Dendritic cell treated with granulocyte-macrophage colony-stimulating factor and Interleukin-4, amounts not matched to agents 40 ng/mL and 50 ng/mL, for 4 days (primary cell): ENCODE results near the gene PCBP3.
"Not testable (repeated sequence)": the region's sequence is repeated elsewhere in the genome, so short reads cannot be mapped to it uniquely, and the experiment has no call there.

Experiments used
- H3K27ac Mint-ChIP-seq: one replicate; pipeline ENCODE4 v1.8.0; 2022; ENCODE audit warnings: mild to moderate bottlenecking, mixed read lengths
- H3K27me3 Mint-ChIP-seq: one replicate; pipeline ENCODE4 v1.8.0; 2022; ENCODE audit warnings: mild to moderate bottlenecking, mixed read lengths
- H3K36me3 Mint-ChIP-seq: one replicate; pipeline ENCODE4 v1.8.0; 2022; ENCODE audit warnings: low read depth, mixed read lengths
- H3K4me1 Mint-ChIP-seq: one replicate; pipeline ENCODE4 v1.8.0; 2022; ENCODE audit warnings: low read depth, mixed read lengths
- H3K4me3 Mint-ChIP-seq: one replicate; pipeline ENCODE4 v1.8.0; 2022; ENCODE audit warnings: mild to moderate bottlenecking, moderate library complexity, mixed read lengths
- H3K9me3 Mint-ChIP-seq: one replicate; pipeline ENCODE4 v1.8.0; 2022; ENCODE audit warnings: mixed read lengths
- intact Hi-C: fragments of 100-400 bp; cut with micrococcal nuclease; formaldehyde crosslinking; loops from one replicate; pipeline ENCODE4 v1.15.0; 2022

Gene PCBP3

DNA sequence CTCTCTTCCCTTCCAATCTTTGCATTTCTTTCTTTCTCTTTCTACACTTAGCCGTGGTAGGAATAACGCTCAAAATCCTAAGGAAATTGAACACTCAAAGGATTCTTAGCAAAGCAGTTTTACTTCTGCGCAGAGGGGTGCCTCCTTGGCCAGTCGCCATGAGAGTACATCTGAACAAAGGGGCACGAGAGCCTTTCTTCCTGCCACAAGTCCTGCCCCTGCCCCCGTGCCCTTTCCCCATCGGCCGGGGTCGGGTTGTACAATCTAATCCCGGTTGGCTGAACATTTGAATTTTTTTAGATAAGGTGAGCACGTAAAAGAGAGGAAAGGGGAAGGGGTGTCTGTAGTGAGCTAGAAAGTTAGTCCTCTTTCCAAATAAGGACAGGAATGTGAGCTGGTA lies 309.4 kb downstream of the PCBP3 start:
- no peak overlapping the region for H3K27ac Mint-ChIP-seq
- no peaks in the 10 kb centered on the region for H3K9me3 Mint-ChIP-seq
- H3K27me3 Mint-ChIP-seq, result peaks cover 17% of the 10 kb centered on the region
- H3K36me3 Mint-ChIP-seq, result no peaks in the 10 kb centered on the region
- H3K4me1 Mint-ChIP-seq, result no peaks in the 10 kb centered on the region
- intact Hi-C loops, result no loop called here
- no peak overlapping the region for H3K4me3 Mint-ChIP-seq

DNA sequence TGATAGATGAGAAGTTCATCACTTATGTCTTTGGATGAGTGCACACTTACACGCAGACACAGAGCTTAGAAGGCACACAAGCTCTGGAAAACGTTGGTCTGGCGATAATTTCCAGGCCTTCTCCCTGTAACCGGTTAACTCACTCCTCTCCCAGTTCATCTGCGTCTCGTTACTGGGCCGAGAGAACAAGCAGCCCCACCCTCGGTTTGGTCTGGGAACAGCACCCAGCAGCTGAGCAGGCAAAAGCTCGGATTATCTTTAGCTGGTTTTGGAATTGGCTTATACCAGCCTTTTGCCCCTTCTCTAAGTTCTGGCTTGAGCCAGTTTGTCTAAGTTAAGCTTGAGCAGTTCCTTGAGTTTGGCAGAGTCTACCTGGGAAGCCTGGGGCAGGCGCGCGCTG lies 310.7 kb downstream of the PCBP3 start:
- Mint-ChIP-seq H3K27me3 (peaks cover 18% of the 10 kb centered on the region), H3K4me1 (no peaks in the 10 kb centered on the region), H3K27ac (no peak overlapping the region), H3K9me3 (no peaks in the 10 kb centered on the region), H3K4me3 (no peak overlapping the region), H3K36me3 (no peaks in the 10 kb centered on the region)
- intact Hi-C loops, result no loop called here

DNA sequence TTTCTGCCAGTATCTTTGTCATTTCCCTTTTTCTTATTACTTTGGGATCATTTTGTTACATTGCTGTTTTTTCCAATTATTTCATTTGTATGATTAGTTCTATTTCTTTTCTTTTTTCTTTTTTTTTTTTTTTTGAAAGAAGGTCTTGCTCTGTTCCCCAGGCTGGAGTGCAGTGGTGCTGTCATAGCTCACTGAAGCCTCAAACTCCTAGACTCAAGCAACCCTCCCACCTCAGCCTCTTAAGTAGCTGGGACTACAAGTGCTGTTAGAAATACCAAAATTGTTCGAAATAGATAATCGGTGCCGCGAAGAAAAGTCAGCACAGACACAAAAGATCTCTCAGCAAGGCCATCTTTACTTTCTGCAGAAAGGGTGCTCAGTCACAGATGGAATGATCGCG lies 311.4 kb downstream of the PCBP3 start:
- H3K27ac Mint-ChIP-seq, result no peak overlapping the region
- H3K27me3 Mint-ChIP-seq, result peaks cover 20% of the 10 kb centered on the region
- H3K36me3 Mint-ChIP-seq, result no peaks in the 10 kb centered on the region
- H3K9me3 Mint-ChIP-seq, result no peaks in the 10 kb centered on the region
- intact Hi-C loops, result no loop called here
- H3K4me3 Mint-ChIP-seq, result no peak overlapping the region
- H3K4me1 Mint-ChIP-seq, result no peaks in the 10 kb centered on the region

DNA sequence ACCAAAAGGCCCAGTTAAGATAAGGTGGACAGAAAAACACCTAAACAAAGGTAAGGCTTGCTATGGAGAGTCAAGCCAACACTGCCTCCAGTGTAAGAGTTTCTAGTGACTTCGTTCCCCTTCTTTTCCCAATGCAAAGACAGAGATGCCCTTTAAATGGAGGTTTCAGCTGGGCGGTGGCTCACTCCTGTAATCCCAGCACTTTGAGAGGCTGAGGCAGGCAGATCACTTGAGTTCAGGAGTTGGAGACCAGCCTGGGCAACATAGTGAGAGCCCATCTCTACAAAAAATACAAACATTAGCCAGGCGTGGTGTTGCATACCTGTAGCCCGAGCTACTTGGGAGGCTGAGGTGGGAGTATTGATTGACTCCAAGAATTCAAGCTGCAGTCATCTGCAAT lies 314.0 kb downstream of the PCBP3 start:
- H3K27ac Mint-ChIP-seq, result no peak overlapping the region
- H3K9me3 Mint-ChIP-seq, result peaks cover 15% of the 10 kb centered on the region
- no peak overlapping the region for H3K4me3 Mint-ChIP-seq
- H3K27me3 Mint-ChIP-seq, result peaks cover 19% of the 10 kb centered on the region
- H3K4me1 Mint-ChIP-seq, result no peaks in the 10 kb centered on the region
- H3K36me3 Mint-ChIP-seq, result no peaks in the 10 kb centered on the region
- intact Hi-C loops, result no loop called here

DNA sequence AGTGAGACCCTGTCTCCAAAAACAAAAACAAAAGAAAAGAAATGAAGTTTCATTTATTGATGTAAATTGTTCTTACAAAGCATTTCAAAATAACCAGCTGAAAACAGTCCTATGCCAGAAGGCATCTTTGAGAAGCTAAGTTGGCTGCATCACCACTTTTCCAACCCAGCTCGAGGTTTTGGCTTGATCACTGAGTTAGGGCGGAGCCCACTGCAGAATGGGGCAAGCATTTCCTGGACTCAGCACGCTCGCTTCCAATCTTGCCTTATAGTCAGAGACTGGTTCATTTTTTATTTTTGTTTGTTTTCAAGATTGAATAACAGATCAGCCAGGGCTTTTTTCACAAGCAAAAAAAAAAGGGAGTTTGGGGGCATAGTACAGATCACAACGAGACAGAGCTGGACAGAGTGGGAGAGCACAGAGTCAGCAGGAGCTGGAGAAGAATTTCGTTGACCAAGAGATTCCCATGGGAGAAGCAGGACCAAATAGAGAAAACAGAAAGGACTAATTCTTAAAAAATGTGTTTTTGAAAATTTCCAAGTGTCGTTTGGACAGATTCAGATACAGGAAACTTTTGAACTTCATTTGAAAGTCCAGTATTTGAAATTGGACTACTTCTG lies 314.6 kb downstream of the PCBP3 start:
- intact Hi-C loops, result no loop called here
- no peaks in the 10 kb centered on the region for H3K4me1 Mint-ChIP-seq
- H3K27ac Mint-ChIP-seq, result no peak overlapping the region

DNA sequence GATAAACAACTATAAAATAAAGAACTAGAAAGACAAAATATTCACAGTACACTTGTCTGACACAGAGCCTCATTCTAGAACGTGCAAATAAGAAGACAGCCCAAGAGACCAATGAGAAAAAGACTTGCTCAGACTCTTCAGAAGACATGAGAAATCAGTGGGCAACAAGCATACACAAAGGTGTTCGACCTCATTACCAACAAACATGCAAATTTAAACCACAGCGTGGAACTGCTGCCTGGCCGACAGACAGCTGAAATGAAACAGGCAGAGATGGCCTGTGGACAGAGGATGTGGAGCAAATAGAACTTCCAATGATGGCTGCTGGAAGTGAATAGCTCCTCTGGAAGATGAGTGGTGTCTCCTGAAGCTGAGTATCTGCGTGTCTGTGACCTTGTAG lies 315.7 kb downstream of the PCBP3 start:
- Mint-ChIP-seq H3K36me3 (no peaks in the 10 kb centered on the region), H3K4me1 (no peaks in the 10 kb centered on the region), H3K9me3 (peaks cover 15% of the 10 kb centered on the region), H3K27me3 (peaks cover 14% of the 10 kb centered on the region), H3K27ac (no peak overlapping the region), H3K4me3 (no peak overlapping the region)
- intact Hi-C loops, result no loop called here

More for the DNA sequence above, 314.6 kb downstream of the PCBP3 start:
- Mint-ChIP-seq H3K27me3 (peaks cover 18% of the 10 kb centered on the region), H3K36me3 (no peaks in the 10 kb centered on the region), H3K9me3 (peaks cover 15% of the 10 kb centered on the region), H3K4me3 (no peak overlapping the region)

DNA sequence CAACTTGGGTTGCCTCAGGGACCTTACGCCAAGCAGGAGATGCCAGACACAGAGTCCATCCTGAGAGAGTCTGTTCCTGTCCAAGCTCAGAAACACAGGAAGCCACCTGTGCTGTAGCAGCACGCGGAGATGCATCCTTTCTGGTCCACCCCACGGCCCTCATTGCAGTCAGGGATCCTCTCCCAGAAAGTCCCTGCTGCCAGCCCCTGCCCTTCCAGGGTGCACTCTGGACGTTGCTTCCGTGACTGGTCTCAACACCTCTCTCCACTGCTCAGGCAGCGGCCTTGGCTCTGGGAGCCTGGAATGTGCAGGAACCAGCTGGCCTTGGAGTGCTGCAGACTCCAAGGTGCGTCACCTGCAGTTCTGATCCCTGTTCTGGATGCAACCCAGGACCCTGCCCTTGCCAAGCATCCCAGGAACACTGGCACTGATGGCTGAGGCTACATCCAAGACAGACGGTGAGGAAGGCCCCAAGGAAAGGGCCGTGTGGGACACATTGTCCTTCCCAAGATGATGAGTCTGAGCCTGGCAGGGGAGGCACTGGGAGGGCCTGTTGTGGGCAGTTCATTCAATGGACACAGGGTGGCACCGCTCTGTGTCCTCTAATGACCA lies 316.4 kb downstream of the PCBP3 start:
- no peak overlapping the region for H3K27ac Mint-ChIP-seq
- no peaks in the 10 kb centered on the region for H3K36me3 Mint-ChIP-seq
- H3K27me3 Mint-ChIP-seq, result peaks cover 14% of the 10 kb centered on the region
- H3K4me3 Mint-ChIP-seq, result no peak overlapping the region
- intact Hi-C loops, result no loop called here
- peaks cover 15% of the 10 kb centered on the region for H3K9me3 Mint-ChIP-seq
- no peaks in the 10 kb centered on the region for H3K4me1 Mint-ChIP-seq

DNA sequence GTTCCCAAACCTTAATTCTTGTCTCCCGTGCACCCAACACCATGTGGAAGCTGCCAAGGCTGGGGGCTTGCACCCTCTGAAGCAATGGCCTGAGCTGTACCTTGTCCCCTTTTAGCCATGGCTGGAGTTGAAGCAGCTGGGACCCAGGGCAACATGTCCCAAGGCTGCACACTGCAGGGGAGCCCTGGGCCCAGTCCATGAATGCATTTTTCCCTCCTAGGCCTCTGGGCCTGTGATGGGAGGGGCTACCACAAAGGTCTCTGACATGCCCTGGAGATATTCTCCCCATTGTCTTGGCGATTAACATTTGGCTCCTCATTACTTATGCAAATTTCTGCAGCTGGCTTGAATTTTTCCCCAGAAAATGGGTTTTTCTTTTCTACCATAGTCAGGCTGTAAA lies 317.9 kb downstream of the PCBP3 start:
- H3K36me3 Mint-ChIP-seq, H3K4me3 Mint-ChIP-seq, H3K27ac Mint-ChIP-seq, intact Hi-C loops, H3K4me1 Mint-ChIP-seq: not testable (repeated sequence)
- H3K27me3 Mint-ChIP-seq, result peaks cover 12% of the 10 kb centered on the region
- peaks cover 15% of the 10 kb centered on the region for H3K9me3 Mint-ChIP-seq

DNA sequence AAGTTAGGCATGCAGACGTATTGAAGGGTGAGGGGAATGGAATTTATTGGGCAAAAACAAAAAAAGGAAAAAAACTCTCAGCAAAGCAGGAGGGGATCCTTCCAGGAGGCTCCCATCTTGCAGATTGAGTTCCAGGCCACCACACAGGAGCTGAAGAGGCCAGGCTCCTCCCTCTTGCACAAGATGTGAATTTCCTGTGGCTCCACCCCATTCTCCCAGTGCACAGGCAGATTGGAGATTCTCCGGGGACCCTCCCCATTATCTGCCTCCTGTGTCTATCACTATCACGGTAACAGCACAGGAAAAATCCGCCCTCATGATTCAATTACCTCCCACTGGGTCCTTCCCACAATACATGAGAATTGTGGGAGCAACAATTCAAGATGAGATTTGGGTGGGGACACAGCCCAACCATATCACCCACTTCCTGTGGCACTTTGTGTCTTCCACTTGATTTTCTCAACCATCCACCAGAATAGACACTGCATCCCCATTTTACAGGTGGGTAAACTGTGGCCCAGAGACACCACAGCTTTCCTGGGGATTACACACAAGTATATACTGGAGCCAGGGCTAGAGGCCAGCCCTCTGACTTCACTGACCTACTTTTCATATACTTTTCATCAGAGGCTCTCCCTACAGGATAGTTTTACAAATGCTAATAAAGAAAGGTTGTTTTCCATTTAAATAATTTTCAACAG lies 319.2 kb downstream of the PCBP3 start:
- intact Hi-C loops, result no loop called here
- H3K36me3 Mint-ChIP-seq, result no peaks in the 10 kb centered on the region
- no peaks in the 10 kb centered on the region for H3K4me1 Mint-ChIP-seq
- H3K27me3 Mint-ChIP-seq, result peaks cover 12% of the 10 kb centered on the region
- H3K27ac Mint-ChIP-seq, result no peak overlapping the region
- H3K9me3 Mint-ChIP-seq, result peaks cover 15% of the 10 kb centered on the region
- H3K4me3 Mint-ChIP-seq, result no peak overlapping the region

DNA sequence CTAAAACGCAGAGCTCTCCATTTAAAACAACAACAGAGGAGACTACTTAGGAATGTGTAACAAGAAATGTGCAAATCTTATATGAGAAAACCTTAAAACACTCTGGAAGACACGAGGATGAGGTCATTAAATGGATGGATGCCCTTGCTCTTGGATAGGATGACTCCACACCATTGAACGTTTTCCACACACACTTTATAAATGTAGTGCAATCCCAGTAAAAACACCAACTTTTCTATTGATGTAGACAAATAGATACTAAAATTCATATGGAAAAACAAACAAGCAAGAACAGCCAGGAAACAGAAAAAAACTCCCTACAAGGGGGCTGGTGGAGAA lies 319.7 kb downstream of the PCBP3 start:
- H3K27me3 Mint-ChIP-seq, result peaks cover 11% of the 10 kb centered on the region
- no peak overlapping the region for H3K4me3 Mint-ChIP-seq
- intact Hi-C loops, result no loop called here
- no peaks in the 10 kb centered on the region for H3K4me1 Mint-ChIP-seq
- peaks cover 15% of the 10 kb centered on the region for H3K9me3 Mint-ChIP-seq
- no peaks in the 10 kb centered on the region for H3K36me3 Mint-ChIP-seq
- H3K27ac Mint-ChIP-seq, result no peak overlapping the region

DNA sequence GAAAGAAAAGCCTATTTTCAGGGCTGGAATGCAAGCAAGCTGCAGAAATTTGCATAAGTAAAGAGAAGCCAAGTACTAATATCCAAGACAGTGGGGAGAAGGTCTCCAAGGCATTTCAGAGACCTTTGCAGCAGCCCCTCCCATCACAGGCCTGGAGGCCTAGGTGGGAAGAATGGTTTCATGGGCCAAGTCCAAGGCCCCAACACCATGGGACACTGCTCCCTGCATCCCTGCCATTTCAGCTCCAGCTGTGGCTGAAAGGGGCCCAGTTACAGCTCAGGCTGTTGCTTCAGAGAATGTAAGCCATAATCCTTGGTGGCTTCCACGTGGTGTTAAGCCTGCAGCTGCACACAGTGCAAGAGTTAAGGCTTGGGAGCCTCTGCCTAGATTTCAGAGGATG lies 321.1 kb downstream of the PCBP3 start:
- intact Hi-C loops, result no loop called here
- no peak overlapping the region for H3K27ac Mint-ChIP-seq
- peaks cover 15% of the 10 kb centered on the region for H3K9me3 Mint-ChIP-seq
- no peaks in the 10 kb centered on the region for H3K4me1 Mint-ChIP-seq
- no peak overlapping the region for H3K4me3 Mint-ChIP-seq
- H3K27me3 Mint-ChIP-seq, result peaks cover 11% of the 10 kb centered on the region
- no peaks in the 10 kb centered on the region for H3K36me3 Mint-ChIP-seq

DNA sequence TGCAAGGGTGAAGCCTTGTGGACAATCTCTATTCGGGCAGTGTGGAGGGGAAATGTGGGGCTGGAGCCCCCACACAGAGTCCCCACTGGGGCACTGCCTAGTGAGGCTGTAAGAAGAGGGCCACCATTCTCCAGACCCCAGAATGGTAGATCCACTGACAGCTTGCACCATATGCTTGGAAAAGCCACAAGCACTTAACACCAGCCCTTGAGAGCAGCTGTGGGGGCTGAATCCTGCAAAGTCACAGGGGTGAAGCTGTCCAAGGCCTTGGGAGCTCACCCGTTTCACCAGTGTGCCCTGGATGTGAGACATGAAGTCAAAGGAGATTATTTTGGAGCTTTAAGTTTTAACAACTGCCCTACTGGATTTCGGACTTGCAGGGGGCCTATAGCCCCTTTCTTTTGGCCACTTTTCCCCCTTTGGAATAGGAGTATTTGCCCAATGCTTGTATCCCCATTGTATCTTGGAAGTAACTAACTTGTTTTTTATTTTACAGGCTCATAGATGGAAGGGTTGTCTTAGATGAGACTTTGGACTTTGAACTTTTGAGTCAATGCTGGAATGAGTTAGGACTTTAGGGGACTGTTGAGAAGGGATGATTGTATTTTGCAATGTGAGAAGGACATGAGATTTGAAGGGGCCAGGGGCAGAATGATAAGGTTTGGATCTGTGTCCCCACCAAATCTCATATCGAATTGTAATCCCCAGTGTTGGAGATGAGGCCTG lies 321.7 kb downstream of the PCBP3 start:
- Mint-ChIP-seq H3K4me1 (no peaks in the 10 kb centered on the region), H3K27ac (no peak overlapping the region), H3K27me3 (peaks cover 12% of the 10 kb centered on the region), H3K36me3 (no peaks in the 10 kb centered on the region), H3K9me3 (peaks cover 15% of the 10 kb centered on the region), H3K4me3 (no peak overlapping the region)
- intact Hi-C loops, result no loop called here

DNA sequence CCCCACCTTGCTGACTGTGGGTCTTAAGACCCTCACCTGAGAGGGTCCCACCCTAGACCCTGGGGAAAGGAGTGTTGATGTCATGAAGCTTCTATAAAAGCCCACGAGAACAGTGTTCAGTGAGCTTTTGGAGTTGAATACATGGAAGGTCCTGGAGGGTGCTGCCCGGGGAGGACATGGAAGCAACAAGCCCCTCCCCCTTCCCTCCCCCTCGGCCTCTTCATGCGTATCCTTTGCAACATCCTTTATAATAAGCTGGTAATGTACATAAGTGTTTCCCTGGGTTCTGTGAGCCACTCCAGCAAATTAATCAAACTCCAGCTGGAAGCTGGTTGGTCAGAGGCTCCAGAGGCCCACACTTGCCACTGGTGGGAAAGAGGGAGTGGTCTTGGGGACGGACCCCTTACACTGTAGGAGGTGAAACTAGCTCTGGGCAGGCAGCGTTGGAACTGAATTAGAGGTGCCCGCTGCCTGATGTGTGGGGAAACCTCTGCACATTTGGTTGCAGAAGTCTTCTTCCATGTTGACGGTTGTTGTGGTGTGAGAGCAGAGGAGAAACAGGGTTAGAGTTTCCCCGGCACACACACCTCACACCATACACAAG lies 323.4 kb downstream of the PCBP3 start:
- peaks cover 3% of the 10 kb centered on the region for H3K9me3 Mint-ChIP-seq
- H3K4me3 Mint-ChIP-seq, result no peak overlapping the region
- no peak overlapping the region for H3K27ac Mint-ChIP-seq
- H3K27me3 Mint-ChIP-seq, result peaks cover 25% of the 10 kb centered on the region
- intact Hi-C loops, result no loop called here
- no peaks in the 10 kb centered on the region for H3K4me1 Mint-ChIP-seq
- H3K36me3 Mint-ChIP-seq, result no peaks in the 10 kb centered on the region
